HL-60 (cell line): ENCODE results near the gene NBEAL1.

ENCODE experiments used
- DNase-seq, 2 experiments: peaks; one replicate each; pipeline ENCODE4 v3.0.0-alpha.2; 2010 to 2020; ENCODE audit warnings: low read depth in 1 of 2, low spot score in 1 of 2
- H3K27ac ChIP-seq: fragments of 250-450 bp; sonication (Bioruptor Pico); replicated peaks from 2 replicates; pipeline ENCODE4 v1.5.1; 2020; ENCODE audit warnings: mild to moderate bottlenecking, moderate library complexity
- H3K27me3 ChIP-seq: fragments of 250-450 bp; sonication (Bioruptor Pico); 2 replicates; pipeline ENCODE4 v1.5.1; 2021; ENCODE audit warnings: mild to moderate bottlenecking, moderate library complexity; ENCODE audit not compliant: insufficient read depth, poor library complexity, severe bottlenecking
- H3K4me3 ChIP-seq: replicated peaks from 2 replicates; pipeline ENCODE4 v1.5.1; 2011; ENCODE audit warnings: mild to moderate bottlenecking, control low read depth, low read length; ENCODE audit not compliant: insufficient read depth
- GABPA ChIP-seq: IDR thresholded peaks from 2 replicates; pipeline ENCODE4 v1.6.1; 2012; ENCODE audit warnings: low read depth
- POLR2AphosphoS5 ChIP-seq: IDR thresholded peaks from 2 replicates; pipeline ENCODE4 v1.6.1; 2012; ENCODE audit warnings: low read depth
- SPI1 ChIP-seq: IDR thresholded peaks from 2 replicates; pipeline ENCODE4 v1.6.1; 2012; ENCODE audit warnings: low read depth, mild to moderate bottlenecking, borderline replicate concordance
- TF ChIP-seq, protein P1 (sequence below): IDR thresholded peaks from 2 replicates; pipeline ENCODE4 v1.6.1; 2012; ENCODE audit warnings: low read depth; ENCODE audit not compliant: insufficient replicate concordance
- TF ChIP-seq, protein P2 (sequence below): IDR thresholded peaks from one replicate; pipeline ENCODE4 v1.5.1; 2011; ENCODE audit warnings: low read length, control low read depth, inconsistent platforms; ENCODE audit not compliant: insufficient read depth

The NBEAL1 gene

DNA sequence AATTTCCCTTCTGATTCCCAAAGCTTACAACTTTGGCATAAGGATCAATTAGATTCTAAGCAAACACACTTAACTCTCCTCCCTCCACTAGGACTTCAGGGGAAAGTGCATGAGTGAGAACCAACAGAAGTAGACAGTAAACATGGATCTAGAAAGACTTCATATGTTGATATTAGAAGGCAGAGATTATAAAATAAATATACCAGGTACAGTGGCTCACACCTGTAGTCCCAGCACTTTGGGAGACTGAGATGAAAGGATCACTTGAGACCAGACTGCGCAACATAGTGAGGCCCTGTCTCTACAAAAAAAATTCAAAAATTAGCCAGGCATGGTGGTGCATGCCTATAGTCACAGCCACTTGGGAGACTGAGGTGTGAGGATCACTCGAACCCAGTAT is 15.9 kb downstream of the NBEAL1 start:
- no peaks in the 10 kb centered on the region for H3K27me3 ChIP-seq
- H3K27ac ChIP-seq: no peak overlapping the region
- no peak overlapping the region for H3K4me3 ChIP-seq
- TF ChIP-seq, protein P1, sequence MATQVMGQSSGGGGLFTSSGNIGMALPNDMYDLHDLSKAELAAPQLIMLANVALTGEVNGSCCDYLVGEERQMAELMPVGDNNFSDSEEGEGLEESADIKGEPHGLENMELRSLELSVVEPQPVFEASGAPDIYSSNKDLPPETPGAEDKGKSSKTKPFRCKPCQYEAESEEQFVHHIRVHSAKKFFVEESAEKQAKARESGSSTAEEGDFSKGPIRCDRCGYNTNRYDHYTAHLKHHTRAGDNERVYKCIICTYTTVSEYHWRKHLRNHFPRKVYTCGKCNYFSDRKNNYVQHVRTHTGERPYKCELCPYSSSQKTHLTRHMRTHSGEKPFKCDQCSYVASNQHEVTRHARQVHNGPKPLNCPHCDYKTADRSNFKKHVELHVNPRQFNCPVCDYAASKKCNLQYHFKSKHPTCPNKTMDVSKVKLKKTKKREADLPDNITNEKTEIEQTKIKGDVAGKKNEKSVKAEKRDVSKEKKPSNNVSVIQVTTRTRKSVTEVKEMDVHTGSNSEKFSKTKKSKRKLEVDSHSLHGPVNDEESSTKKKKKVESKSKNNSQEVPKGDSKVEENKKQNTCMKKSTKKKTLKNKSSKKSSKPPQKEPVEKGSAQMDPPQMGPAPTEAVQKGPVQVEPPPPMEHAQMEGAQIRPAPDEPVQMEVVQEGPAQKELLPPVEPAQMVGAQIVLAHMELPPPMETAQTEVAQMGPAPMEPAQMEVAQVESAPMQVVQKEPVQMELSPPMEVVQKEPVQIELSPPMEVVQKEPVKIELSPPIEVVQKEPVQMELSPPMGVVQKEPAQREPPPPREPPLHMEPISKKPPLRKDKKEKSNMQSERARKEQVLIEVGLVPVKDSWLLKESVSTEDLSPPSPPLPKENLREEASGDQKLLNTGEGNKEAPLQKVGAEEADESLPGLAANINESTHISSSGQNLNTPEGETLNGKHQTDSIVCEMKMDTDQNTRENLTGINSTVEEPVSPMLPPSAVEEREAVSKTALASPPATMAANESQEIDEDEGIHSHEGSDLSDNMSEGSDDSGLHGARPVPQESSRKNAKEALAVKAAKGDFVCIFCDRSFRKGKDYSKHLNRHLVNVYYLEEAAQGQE: no peak
- no peak for DNase-seq

DNA sequence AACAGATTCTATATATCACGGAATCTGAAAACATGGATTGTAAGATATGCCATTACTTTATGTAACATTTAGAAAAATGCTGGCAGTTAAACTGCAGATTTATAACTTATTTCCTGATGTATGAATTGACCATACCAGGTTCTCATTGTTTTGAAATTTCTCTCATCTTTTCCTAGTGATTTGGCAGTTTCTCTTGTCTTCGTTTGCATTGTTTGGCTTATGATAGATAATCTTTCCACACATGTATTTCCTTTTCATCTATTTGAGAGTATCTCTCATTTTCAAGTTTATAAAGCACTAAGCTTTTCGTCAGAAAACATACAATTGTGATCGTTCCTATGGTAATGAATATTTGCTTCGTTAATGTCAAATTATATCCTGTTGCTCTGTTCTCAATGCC is 16.3 kb downstream of the NBEAL1 start:
- H3K27me3 ChIP-seq: no peaks in the 10 kb centered on the region
- no peak overlapping the region for H3K27ac ChIP-seq
- TF ChIP-seq, protein P2, sequence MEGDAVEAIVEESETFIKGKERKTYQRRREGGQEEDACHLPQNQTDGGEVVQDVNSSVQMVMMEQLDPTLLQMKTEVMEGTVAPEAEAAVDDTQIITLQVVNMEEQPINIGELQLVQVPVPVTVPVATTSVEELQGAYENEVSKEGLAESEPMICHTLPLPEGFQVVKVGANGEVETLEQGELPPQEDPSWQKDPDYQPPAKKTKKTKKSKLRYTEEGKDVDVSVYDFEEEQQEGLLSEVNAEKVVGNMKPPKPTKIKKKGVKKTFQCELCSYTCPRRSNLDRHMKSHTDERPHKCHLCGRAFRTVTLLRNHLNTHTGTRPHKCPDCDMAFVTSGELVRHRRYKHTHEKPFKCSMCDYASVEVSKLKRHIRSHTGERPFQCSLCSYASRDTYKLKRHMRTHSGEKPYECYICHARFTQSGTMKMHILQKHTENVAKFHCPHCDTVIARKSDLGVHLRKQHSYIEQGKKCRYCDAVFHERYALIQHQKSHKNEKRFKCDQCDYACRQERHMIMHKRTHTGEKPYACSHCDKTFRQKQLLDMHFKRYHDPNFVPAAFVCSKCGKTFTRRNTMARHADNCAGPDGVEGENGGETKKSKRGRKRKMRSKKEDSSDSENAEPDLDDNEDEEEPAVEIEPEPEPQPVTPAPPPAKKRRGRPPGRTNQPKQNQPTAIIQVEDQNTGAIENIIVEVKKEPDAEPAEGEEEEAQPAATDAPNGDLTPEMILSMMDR: no peak
- no peak for TF ChIP-seq POLR2AphosphoS5
- no peak for TF ChIP-seq SPI1
- TF ChIP-seq, protein P1: no peak
- no peak for TF ChIP-seq GABPA

DNA sequence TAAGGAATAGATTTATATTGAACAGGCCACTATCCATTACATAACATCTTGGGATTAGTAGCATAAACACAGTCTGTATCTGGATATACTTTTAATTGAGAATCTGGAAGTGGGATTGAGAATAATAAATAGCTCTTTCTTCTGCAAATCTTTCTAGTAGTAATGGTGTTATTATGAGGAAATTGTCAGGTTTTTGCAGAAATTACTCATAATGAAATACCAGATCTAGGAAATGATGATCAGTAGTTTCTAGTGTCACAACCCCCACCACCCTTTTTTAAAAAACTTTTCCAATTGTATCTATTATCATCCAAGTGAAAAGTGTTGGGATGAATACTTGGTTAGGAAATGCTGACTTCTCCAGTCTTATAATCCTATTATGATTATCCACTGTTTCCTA is 18.7 kb downstream of the NBEAL1 start:
- H3K27ac ChIP-seq: no peak overlapping the region
- TF ChIP-seq, protein P1: no peak
- TF ChIP-seq POLR2AphosphoS5 (no peak), GABPA (no peak), SPI1 (no peak)
- TF ChIP-seq, protein P2: no peak
- DNase-seq: no peak
- no peaks in the 10 kb centered on the region for H3K27me3 ChIP-seq
- no peak overlapping the region for H3K4me3 ChIP-seq

More for the DNA sequence above, 16.3 kb downstream of the NBEAL1 start:
- H3K4me3 ChIP-seq: no peak overlapping the region
- no peak for DNase-seq

DNA sequence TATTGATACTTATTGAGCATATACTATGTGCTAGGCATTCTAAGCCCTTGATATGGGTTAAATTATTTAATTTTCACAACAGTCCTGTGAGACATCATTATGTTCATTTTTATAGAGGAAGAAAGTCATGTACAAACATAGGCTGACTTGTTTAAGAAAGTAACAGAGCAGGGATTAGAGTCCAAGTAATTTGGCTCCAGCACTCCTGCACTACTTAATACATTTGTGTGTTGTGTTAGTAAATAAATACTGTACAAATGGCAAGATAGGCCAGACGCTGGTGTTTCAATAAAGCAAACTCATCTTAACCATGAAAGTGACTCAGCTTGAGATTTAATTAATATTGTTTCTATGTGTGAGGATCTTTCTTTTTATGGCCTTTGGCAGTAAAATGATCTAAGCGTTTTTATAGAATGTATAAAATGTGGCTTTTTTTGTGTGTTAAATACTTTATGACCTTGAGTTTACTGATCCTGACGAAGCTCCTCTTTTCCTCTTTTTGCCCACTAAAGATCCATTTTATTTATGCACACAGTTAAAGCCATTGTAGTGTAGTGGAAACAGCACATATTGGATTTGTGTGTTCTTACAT is 21.3 kb downstream of the NBEAL1 start:
- no peak for DNase-seq
- H3K27ac ChIP-seq: no peak overlapping the region
- no peak overlapping the region for H3K4me3 ChIP-seq
- H3K27me3 ChIP-seq: no peaks in the 10 kb centered on the region
- no peak for TF ChIP-seq POLR2AphosphoS5
- no peak for TF ChIP-seq SPI1
- TF ChIP-seq, protein P1: no peak
- TF ChIP-seq GABPA: no peak
- TF ChIP-seq, protein P2: no peak
